Endothelial cell of umbilical vein (primary cell): ENCODE results near the gene PLA2G2D. TPM values are rescaled to one million over a fixed set of nuclear protein-coding genes. Genes with fewer than 3 reads are reported as not detected.

Source experiments
- BruUV-seq: library from RNA; stranded (reverse); fragments of 400-500 nt; replicated peaks from 2 replicates; lab custom pipeline; 2021; lab: Mats Ljungman, UMichigan
- CTCF ChIA-PET: fragments of 300-600, 350-600 bp; sonication (Branson Sonifier 250); formaldehyde crosslinking; loops from one replicate; lab custom pipeline; 2021; ENCODE audit warnings: antibody characterized with exemption, inconsistent platforms; lab: Charles Lee
- POLR2A ChIA-PET: fragments of 300-600, 350-600 bp; sonication (Branson Sonifier 250); formaldehyde crosslinking; loops from one replicate; lab custom pipeline; 2021; ENCODE audit warnings: antibody characterized with exemption, inconsistent platforms; lab: Charles Lee
- DNase-seq: peaks from one replicate; pipeline ENCODE4 v3.0.0-alpha.2; 2011; ENCODE audit warnings: low read depth, low spot score
- FAIRE-seq: peaks from 2 replicates; lab custom pipeline; 2011; peaks lifted over from hg19 to GRCh38; lab: Jason Lieb, UNC
- H2AFZ ChIP-seq: 2 replicates; pipeline ENCODE4 v1.6.0; 2012; ENCODE audit warnings: low read depth, low read length, control low read depth, inconsistent platforms
- H3K27ac ChIP-seq: 2 replicates; pipeline ENCODE4 v1.5.1; 2011; ENCODE audit warnings: low read depth, mild to moderate bottlenecking, control low read depth, low read length, moderate library complexity; ENCODE audit not compliant: insufficient read depth
- H3K27me3 ChIP-seq, 2 experiments: 2 replicates each; pipeline versions ENCODE4 v1.6.0 to v1.6.1; 2011; ENCODE audit warnings: low read length in 2 of 2, mixed read lengths in 1 of 2; ENCODE audit not compliant: control insufficient read depth in 2 of 2, insufficient read depth in 2 of 2
- H3K36me3 ChIP-seq, 2 experiments: 2 replicates in 1 of 2; 3 replicates in 1 of 2; pipeline ENCODE4 v1.5.1; 2011; ENCODE audit warnings: low read length in 2 of 2, mild to moderate bottlenecking in 1 of 2, moderate library complexity in 1 of 2; ENCODE audit not compliant: control insufficient read depth in 2 of 2, insufficient read depth in 2 of 2; ENCODE audit errors: extremely low read depth in 1 of 2
- H3K4me1 ChIP-seq: 3 replicates; pipeline ENCODE4 v1.5.1; 2011; ENCODE audit warnings: mild to moderate bottlenecking, low read length; ENCODE audit not compliant: control insufficient read depth, insufficient read depth; ENCODE audit errors: extremely low read depth
- H3K4me2 ChIP-seq: 2 replicates; pipeline ENCODE4 v1.6.1; 2011; ENCODE audit warnings: low read length, control low read depth, mixed read lengths; ENCODE audit not compliant: insufficient read depth
- H3K4me3 ChIP-seq, 3 experiments: fragments of 200-600 bp in 1 of 3; sonication (generic), shearing (Covaris generic) in 1 of 3; replicated peaks in 1 of 3; 2 replicates each; pipeline ENCODE4 v1.5.1; 2011 to 2016; ENCODE audit warnings: control low read depth in 3 of 3, low read length in 3 of 3, mild to moderate bottlenecking in 2 of 3, inconsistent platforms in 1 of 3, low read depth in 1 of 3, moderate library complexity in 1 of 3; ENCODE audit not compliant: insufficient read depth in 1 of 3
- H3K79me2 ChIP-seq: 2 replicates; pipeline ENCODE4 v1.6.0; 2012; ENCODE audit warnings: low read length, inconsistent platforms; ENCODE audit not compliant: control insufficient read depth, insufficient read depth
- H3K9ac ChIP-seq: replicated peaks from 2 replicates; pipeline ENCODE3; 2011; ENCODE audit warnings: low read length, control low read depth; ENCODE audit not compliant: insufficient read depth; ENCODE audit errors: extremely low read depth
- H3K9me1 ChIP-seq: replicated peaks from 3 replicates; pipeline ENCODE4 v1.6.0; 2011; ENCODE audit warnings: mild to moderate bottlenecking, low read length; ENCODE audit not compliant: control insufficient read depth, insufficient read depth; ENCODE audit errors: extremely low read depth
- H3K9me3 ChIP-seq: replicated peaks from 2 replicates; pipeline ENCODE4 v1.5.1; 2012; ENCODE audit warnings: low read length, inconsistent platforms; ENCODE audit not compliant: control insufficient read depth, insufficient read depth
- H4K20me1 ChIP-seq: replicated peaks from 2 replicates; pipeline ENCODE3; 2011; ENCODE audit warnings: mild to moderate bottlenecking, low read length; ENCODE audit not compliant: control insufficient read depth, insufficient read depth; ENCODE audit errors: extremely low read depth
- EZH2 ChIP-seq: IDR thresholded peaks from 2 replicates; pipeline ENCODE4 v1.6.1; 2012; ENCODE audit warnings: borderline replicate concordance, low read depth, mild to moderate bottlenecking, moderate library complexity, low read length, inconsistent platforms; ENCODE audit not compliant: severe bottlenecking
- FOS ChIP-seq: IDR thresholded peaks from 2 replicates; pipeline ENCODE4 v1.6.1; 2011; ENCODE audit warnings: mild to moderate bottlenecking, low read length, moderate library complexity, borderline replicate concordance; ENCODE audit not compliant: insufficient read depth
- GATA2 ChIP-seq: IDR thresholded peaks from 2 replicates; pipeline ENCODE4 v1.7.0; 2011; ENCODE audit warnings: low read depth, mild to moderate bottlenecking, moderate library complexity, mixed read lengths, low read length; ENCODE audit not compliant: insufficient read length, insufficient read depth
- JUN ChIP-seq: IDR thresholded peaks from 2 replicates; pipeline ENCODE4 v1.6.1; 2011; ENCODE audit warnings: borderline replicate concordance, low read depth; ENCODE audit not compliant: insufficient read length, insufficient read depth
- MYC ChIP-seq: IDR thresholded peaks from one replicate; pipeline ENCODE4 v1.6.1; 2011; ENCODE audit warnings: mild to moderate bottlenecking, low read depth, low read length
- POLR2A ChIP-seq: IDR thresholded peaks from 2 replicates; pipeline ENCODE4 v1.6.1; 2012; ENCODE audit warnings: low read depth, mild to moderate bottlenecking, control low read depth, low read length
- POLR2AphosphoS5 ChIP-seq: IDR thresholded peaks from 2 replicates; pipeline ENCODE4 v1.6.1; 2012; ENCODE audit warnings: low read depth, mild to moderate bottlenecking, control low read depth, low read length, moderate library complexity; ENCODE audit not compliant: insufficient read depth
- dilution Hi-C: fragments of 300-500 bp; cut with MboI; formaldehyde crosslinking; loops from one replicate; pipeline ENCODE4 v1.15.0; 2019; ENCODE audit warnings: low sequenced_read_pairs; ENCODE audit not compliant: extremely low pct_ligation_motif_present
- intact Hi-C: fragments of 100-400 bp; cut with micrococcal nuclease; formaldehyde crosslinking; loops from one replicate; pipeline ENCODE4 v1.10.0; 2022
- polyA plus RNA-seq, 4 experiments: library from polyadenylated mRNA; depleted of rRNA in 3 of 4; stranded (reverse) in 3 of 4; unstranded in 1 of 4; fragments of >200 nt; gene quantifications; 2 replicates each; pipeline versions ENCODE4 v1.2.1 to v1.2.3, GENCODE V29; 2011 to 2012; ENCODE audit warnings: missing spikeins in 1 of 4
- total RNA-seq: library from RNA; stranded (reverse); gene quantifications from 2 replicates; pipeline ENCODE4 v1.2.3, GENCODE V29; 2021
- TF ChIP-seq, protein P1 (sequence below), 2 donors: IDR thresholded peaks; 1 replicate in 1 of 2; 2 replicates in 1 of 2; pipeline ENCODE4 v1.5.1; 2011; ENCODE audit warnings: low read length in 2 of 2, mild to moderate bottlenecking in 2 of 2, moderate library complexity in 2 of 2, control low read depth in 1 of 2, inconsistent platforms in 1 of 2, low read depth in 1 of 2; ENCODE audit not compliant: insufficient read depth in 1 of 2; ENCODE audit errors: extremely low read depth in 1 of 2
- TF ChIP-seq, protein P2 (sequence below): IDR thresholded peaks from 2 replicates; pipeline ENCODE4 v1.6.1; 2011; ENCODE audit not compliant: insufficient read depth, insufficient read length

Gene PLA2G2D
- total and polyA plus RNA-seq, 2 donors (not counting 3 experiments of a cell fraction or from before 2014, with no cell fraction given) = not detected

DNA sequence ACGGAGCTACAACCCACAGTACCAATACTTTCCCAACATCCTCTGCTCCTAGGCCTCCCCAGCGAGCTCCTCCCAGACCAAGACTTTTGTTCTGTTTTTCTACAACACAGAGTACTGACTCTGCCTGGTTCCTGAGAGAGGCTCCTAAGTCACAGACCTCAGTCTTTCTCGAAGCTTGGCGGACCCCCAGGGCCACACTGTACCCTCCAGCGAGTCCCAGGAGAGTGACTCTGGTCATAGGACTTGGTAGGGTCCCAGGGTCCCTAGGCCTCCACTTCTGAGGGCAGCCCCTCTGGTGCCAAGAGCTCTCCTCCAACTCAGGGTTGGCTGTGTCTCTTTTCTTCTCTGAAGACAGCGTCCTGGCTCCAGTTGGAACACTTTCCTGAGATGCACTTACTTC, 28.7 kb downstream of the PLA2G2D start:
- no peaks in the 10 kb centered on the region for H3K79me2 ChIP-seq
- POLR2A ChIA-PET = no interaction called here
- no peak for DNase-seq
- H3K4me2 ChIP-seq = no peak overlapping the region
- no peak overlapping the region for H3K27ac ChIP-seq
- H3K36me3 ChIP-seq = no peaks in the 10 kb centered on the region
- H4K20me1 ChIP-seq = no peaks in the 10 kb centered on the region
- no peak overlapping the region for H3K9ac ChIP-seq
- H3K9me1 ChIP-seq = no peaks in the 10 kb centered on the region
- TF ChIP-seq GATA2 (no peak), FOS (no peak), JUN (no peak), POLR2A (no peak), POLR2AphosphoS5 (no peak), EZH2 (no peak), MYC (no peak)
- TF ChIP-seq, protein P1, sequence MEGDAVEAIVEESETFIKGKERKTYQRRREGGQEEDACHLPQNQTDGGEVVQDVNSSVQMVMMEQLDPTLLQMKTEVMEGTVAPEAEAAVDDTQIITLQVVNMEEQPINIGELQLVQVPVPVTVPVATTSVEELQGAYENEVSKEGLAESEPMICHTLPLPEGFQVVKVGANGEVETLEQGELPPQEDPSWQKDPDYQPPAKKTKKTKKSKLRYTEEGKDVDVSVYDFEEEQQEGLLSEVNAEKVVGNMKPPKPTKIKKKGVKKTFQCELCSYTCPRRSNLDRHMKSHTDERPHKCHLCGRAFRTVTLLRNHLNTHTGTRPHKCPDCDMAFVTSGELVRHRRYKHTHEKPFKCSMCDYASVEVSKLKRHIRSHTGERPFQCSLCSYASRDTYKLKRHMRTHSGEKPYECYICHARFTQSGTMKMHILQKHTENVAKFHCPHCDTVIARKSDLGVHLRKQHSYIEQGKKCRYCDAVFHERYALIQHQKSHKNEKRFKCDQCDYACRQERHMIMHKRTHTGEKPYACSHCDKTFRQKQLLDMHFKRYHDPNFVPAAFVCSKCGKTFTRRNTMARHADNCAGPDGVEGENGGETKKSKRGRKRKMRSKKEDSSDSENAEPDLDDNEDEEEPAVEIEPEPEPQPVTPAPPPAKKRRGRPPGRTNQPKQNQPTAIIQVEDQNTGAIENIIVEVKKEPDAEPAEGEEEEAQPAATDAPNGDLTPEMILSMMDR (IDR thresholded peaks at IDR 0.05; ENCODE audit: extremely low read depth in 1 of 2, insufficient read depth in 1 of 2, low read depth in 1 of 2, low read length in 2 of 2) = no peak
- TF ChIP-seq, protein P2, sequence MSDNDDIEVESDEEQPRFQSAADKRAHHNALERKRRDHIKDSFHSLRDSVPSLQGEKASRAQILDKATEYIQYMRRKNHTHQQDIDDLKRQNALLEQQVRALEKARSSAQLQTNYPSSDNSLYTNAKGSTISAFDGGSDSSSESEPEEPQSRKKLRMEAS = no peak
- CTCF ChIA-PET = interaction anchor here (1.2 to 1.7 kb wide), 2 partner anchors 105 to 116 kb away, joined by 4 to 6 read pairs; no protein-coding TSS in a partner anchor
- H3K9me3 ChIP-seq = no peaks in the 10 kb centered on the region
- no peak overlapping the region for H2AFZ ChIP-seq
- dilution Hi-C loops (no loop called here), intact Hi-C loops (no loop called here)
- H3K27me3 ChIP-seq = peaks cover 2 to 8% of the 10 kb centered on the region in 2 experiments
- no TSS peak for BruUV-seq
- H3K4me1 ChIP-seq = no peaks in the 10 kb centered on the region
- no peak for FAIRE-seq
- no peak overlapping the region for H3K4me3 ChIP-seq
